Measurements from ENCODE around the gene MTOR. TPM values are rescaled to one million over a fixed set of nuclear protein-coding genes. Genes with fewer than 3 reads are reported as not detected.

Gene MTOR
- total RNA-seq, 1 donor from 2014 or later, result 55.1 TPM

DNA sequence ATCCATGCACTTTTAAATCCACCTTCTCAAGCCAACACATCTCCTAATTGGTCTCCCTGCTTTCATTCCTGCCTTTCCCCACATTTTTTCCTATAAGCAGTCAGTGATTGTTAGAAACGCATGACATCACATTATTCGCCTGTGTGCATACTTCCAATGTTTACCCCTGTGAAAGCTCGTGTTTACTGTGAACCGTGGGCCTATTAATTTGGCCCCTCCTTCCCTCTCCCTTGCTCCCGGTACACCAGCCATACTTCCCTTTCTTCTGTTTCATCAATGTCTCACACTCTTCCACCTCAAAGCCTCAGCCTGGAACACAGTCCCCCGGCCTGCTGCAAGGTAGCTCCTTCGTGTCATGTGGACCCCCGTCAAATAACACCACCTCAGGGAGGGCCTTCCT, 9.1 kb downstream of the MTOR start:
- Mint-ChIP-seq H3K36me3 (ENCODE audit: low read depth) (peaks cover 72% of the 10 kb centered on the region), H3K9me3 (no peaks in the 10 kb centered on the region), H3K4me3 (no peak overlapping the region), H3K27ac (no peak overlapping the region), H3K27me3 (no peaks in the 10 kb centered on the region), H3K4me1 (no peaks in the 10 kb centered on the region)
- intact Hi-C loops (cut with micrococcal nuclease), result no loop called here
- ATAC-seq (ENCODE audit: low read depth), result no peak
- POLR2A ChIA-PET, result interaction anchor here (1.7 kb wide), 1 partner anchor 9 kb away, joined by 8 read pairs; the partner anchor contains the start of gene MTOR
- TF ChIP-seq, protein P1, sequence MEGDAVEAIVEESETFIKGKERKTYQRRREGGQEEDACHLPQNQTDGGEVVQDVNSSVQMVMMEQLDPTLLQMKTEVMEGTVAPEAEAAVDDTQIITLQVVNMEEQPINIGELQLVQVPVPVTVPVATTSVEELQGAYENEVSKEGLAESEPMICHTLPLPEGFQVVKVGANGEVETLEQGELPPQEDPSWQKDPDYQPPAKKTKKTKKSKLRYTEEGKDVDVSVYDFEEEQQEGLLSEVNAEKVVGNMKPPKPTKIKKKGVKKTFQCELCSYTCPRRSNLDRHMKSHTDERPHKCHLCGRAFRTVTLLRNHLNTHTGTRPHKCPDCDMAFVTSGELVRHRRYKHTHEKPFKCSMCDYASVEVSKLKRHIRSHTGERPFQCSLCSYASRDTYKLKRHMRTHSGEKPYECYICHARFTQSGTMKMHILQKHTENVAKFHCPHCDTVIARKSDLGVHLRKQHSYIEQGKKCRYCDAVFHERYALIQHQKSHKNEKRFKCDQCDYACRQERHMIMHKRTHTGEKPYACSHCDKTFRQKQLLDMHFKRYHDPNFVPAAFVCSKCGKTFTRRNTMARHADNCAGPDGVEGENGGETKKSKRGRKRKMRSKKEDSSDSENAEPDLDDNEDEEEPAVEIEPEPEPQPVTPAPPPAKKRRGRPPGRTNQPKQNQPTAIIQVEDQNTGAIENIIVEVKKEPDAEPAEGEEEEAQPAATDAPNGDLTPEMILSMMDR (IDR thresholded peaks at IDR 0.05), result no peak
- no peak for DNase-seq
- CTCF ChIA-PET, result interaction anchor here (2.0 kb wide), 1 partner anchor 12 kb away, joined by 7 read pairs; no protein-coding TSS in a partner anchor

DNA sequence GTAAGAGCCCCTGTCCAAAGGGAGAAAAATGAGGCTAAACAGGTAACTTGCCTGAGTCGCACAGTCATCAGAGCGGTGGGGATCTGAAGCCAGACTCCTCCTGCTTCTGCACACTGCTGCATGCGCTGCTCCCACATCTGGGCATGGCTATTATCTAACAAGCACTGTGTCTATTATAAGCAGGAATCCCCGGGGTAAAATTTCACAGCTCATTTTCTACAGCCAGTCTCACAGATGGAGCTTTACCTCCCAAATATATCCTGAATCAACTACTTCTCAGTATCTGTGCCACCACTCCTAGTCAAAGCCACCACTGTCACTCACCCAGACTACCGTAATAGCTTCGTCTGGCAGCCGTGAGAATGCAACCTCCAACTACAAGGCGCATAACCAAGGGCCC, 9.8 kb downstream of the MTOR start:
- no peak for ATAC-seq (ENCODE audit: low read depth)
- Mint-ChIP-seq H3K4me1 (no peaks in the 10 kb centered on the region), H3K27ac (no peak overlapping the region), H3K4me3 (no peak overlapping the region), H3K27me3 (no peaks in the 10 kb centered on the region), H3K9me3 (no peaks in the 10 kb centered on the region), H3K36me3 (ENCODE audit: low read depth) (peaks cover 72% of the 10 kb centered on the region)
- ChIA-PET POLR2A (interaction anchor here (1.7 kb wide), 1 partner anchor 10 kb away, joined by 8 read pairs; the partner anchor contains the start of gene MTOR), CTCF (interaction anchor here (1.4 kb wide), 1 partner anchor 11 kb away, joined by 7 read pairs; no protein-coding TSS in a partner anchor)
- intact Hi-C loops (cut with micrococcal nuclease), result no loop called here
- DNase-seq, result no peak
- TF ChIP-seq, protein P1 (IDR thresholded peaks at IDR 0.05), result no peak

DNA sequence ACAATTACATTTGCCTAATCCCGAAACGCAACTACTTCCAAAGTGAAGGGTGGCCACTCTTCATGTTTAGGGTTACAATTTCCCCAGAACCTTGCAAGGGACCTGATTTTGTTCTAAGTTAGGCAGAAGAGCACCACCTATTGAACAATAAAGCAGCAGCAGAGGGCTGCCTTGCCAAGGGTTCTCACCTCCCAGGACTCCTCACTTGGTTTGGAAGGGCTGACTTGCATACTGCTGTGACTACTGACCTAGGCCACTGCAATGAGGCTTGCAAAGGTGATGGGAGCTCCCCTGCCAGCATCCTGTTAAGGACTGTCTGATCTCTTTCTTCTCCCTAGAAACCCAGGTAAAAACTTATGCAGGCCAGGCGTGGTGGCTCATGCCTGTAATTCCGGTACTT, 14.2 kb downstream of the MTOR start:
- intact Hi-C loops (cut with micrococcal nuclease), result no loop called here
- H3K4me3 Mint-ChIP-seq, result no peak overlapping the region
- peaks cover 70% of the 10 kb centered on the region for H3K36me3 Mint-ChIP-seq (ENCODE audit: low read depth)
- DNase-seq, result no peak
- TF ChIP-seq, protein P1 (IDR thresholded peaks at IDR 0.05), result no peak
- no peak overlapping the region for H3K27ac Mint-ChIP-seq
- H3K9me3 Mint-ChIP-seq, result no peaks in the 10 kb centered on the region
- H3K4me1 Mint-ChIP-seq, result no peaks in the 10 kb centered on the region
- no peak for ATAC-seq (ENCODE audit: low read depth)
- CTCF ChIA-PET, result no interaction called here
- no peaks in the 10 kb centered on the region for H3K27me3 Mint-ChIP-seq
- POLR2A ChIA-PET, result no interaction called here

DNA sequence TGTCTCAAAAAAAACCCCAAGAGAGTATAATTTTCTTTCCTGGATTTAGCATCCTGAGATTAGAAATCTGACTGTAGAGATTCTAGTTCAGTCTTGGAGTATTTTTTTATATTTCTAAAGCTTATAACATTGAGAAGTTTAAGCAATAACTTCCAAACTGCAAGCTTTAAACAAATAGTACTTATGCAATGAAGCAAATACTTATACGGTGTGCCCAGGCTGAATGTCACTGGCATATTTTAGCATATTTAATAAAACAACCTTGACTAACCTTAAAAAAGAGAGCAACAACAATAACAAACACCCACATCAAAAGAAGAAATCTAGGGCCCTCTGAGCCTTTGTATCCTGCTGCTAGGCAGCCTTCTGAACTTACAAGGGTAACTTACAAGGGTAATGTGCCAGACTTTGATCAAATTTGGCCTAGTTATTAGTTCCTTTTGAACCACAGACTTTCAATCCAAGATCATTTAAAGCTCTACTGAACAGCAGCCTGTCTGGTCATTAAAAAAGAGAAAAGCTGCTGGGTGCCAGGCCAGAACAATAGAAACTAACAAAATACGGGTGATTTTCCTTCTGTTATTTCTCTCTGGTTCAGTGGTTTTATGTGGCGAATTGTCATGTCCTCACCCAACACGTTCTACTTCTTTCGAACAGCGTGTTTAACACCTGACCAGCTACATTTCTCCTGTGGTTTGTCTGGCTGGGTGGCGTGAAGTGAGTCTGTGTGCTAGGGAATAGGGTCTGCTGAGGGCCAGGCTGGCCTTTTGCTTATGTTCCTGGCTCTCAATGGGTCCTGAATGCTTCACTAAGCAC, 16.2 kb downstream of the MTOR start:
- H3K9me3 Mint-ChIP-seq, result no peaks in the 10 kb centered on the region
- no peak overlapping the region for H3K27ac Mint-ChIP-seq
- ChIA-PET CTCF (interaction anchor here (0.6 to 2.2 kb wide), 2 partner anchors 27 to 396 kb away, joined by 3 to 9 read pairs; no protein-coding TSS in a partner anchor), POLR2A (interaction anchor here (1.4 kb wide), 1 partner anchor 16 kb away, joined by 6 read pairs; the partner anchor contains the start of gene MTOR)
- H3K36me3 Mint-ChIP-seq (ENCODE audit: low read depth), result peaks cover 70% of the 10 kb centered on the region
- ATAC-seq (ENCODE audit: low read depth) (no peak), DNase-seq (no peak)
- peaks cover 6% of the 10 kb centered on the region for H3K4me1 Mint-ChIP-seq
- TF ChIP-seq, protein P1 (IDR thresholded peaks at IDR 0.05), result no peak
- intact Hi-C loops (cut with micrococcal nuclease), result no loop called here
- H3K27me3 Mint-ChIP-seq, result no peaks in the 10 kb centered on the region
- H3K4me3 Mint-ChIP-seq, result no peak overlapping the region

DNA sequence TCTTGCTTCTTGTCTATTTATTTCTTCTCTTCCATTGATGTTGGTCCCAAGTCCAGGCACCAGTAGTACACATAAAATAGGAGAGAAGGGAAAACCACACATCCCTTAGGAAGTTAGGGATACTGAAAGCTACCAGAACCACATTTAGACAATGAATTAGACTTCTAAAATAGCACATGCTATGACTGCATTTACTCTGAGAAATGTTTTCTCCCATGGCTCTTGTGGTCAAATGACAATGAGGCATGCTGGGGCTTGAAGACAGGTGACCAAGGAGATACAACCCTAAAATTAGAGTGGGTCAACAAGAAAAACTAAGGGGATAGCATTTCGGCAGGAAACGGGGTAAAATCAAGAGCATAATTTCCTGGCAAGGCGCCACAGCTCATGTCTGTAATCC, 17.1 kb downstream of the MTOR start:
- Mint-ChIP-seq H3K27me3 (no peaks in the 10 kb centered on the region), H3K9me3 (no peaks in the 10 kb centered on the region), H3K4me1 (peaks cover 6% of the 10 kb centered on the region), H3K27ac (no peak overlapping the region), H3K36me3 (ENCODE audit: low read depth) (peaks cover 70% of the 10 kb centered on the region), H3K4me3 (no peak overlapping the region)
- ChIA-PET CTCF (interaction anchor here (2.2 kb wide), 1 partner anchor 397 kb away, joined by 9 read pairs; no protein-coding TSS in a partner anchor), POLR2A (interaction anchor here (0.6 kb wide), 1 partner anchor 1589 kb away, joined by 8 read pairs; no protein-coding TSS in a partner anchor)
- intact Hi-C loops (cut with micrococcal nuclease), result no loop called here
- ATAC-seq (ENCODE audit: low read depth) (no peak), DNase-seq (no peak)
- TF ChIP-seq, protein P1 (IDR thresholded peaks at IDR 0.05), result no peak

All from activated B cell treated with CpG ODN at 0.5 μM for 24 hours (primary cell).